Suppressor macrophage treated with lipopolysaccharide for 4 hours (primary cell): ENCODE measurements around the gene FNDC1.

ENCODE experiments used
- DNase-seq: peaks from one replicate; pipeline ENCODE4 v3.0.0-alpha.2; 2020

FNDC1 gene

GRCh38 chr6:159163901-159164370 is 5.3 kb upstream of the FNDC1 start:
- DNase-seq: no peak

GRCh38 chr6:159168536-159169192 is 536 bp upstream of the FNDC1 start:
- peak; percentile 24 for DNase-seq

DNA sequence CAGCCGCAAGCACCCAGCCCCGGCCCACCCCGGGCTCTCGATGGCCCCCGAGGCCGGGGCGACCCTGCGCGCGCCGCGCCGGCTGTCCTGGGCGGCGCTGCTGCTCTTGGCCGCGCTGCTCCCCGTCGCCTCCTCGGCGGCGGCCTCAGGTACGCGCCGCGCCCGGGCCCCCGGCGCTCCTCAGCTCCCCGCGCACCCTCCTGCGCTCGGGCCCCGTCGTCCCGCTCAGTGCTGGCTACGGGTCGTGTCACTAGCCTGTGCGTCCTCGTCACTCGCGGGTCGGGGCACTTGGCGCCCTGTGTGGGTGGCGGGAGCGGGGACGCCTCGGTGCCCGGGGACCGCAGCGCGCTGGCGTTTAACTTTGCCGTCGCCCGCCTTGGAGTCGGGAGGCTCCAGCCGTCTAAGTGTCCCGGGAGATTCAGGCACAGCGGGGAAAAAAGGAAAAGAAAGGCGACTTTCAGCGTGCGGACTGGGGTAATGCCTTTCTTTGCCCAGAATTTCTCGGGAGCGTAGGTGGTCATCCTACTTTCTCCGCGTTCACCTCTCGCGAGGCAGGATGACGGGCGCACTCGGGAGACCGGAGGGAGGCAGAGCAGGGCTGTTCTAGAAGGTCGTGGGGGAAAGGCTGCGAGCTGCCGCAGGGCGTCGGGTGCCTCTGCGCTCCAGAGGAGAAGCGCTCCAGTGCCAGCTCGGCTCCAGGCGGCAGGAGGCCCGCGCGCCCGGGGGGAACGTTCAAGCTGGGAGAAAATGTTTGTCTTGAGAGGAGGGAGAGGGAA is 545 bp downstream of the FNDC1 start:
- DNase-seq: peak; percentile 13

- DNase-seq: no peak
These were observed 1.1 kb downstream of the FNDC1 start for GRCh38 chr6:159170333-159170672.

DNA sequence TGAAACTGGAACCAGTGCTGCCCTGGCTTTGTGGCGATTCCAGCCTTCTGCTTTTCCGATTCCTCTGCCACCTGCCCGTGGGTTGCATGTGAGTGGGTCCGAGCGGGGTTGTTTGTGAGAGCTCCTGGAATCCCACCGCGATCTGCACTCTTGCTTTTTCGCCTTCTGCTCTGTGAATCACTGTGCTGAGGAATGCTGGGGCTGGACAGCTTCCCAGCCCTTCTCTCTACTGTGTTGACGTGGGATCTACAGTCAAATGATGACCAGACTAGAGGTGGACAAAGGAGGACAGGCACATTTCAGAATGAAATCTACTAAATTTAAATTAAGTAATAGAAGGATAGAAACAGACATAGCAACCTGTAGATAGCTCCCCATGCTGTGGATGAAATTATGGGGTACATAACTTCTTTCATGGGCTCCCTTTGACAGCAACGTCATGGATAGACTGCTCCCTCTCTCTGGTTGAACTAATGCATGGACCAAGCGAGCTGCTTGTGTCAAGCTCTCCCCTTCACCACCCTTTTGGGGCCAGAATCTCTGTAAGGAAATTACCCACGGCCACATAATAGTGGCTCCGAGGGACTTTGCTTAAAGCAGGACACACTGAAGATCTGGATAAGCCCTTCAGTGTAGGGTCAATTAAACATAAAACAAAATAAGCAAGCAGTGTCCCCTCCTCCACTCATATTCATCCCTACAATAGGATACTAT is 2.0 kb downstream of the FNDC1 start:
- DNase-seq: no peak

GRCh38 chr6:159172091-159172491 is 2.9 kb downstream of the FNDC1 start:
- DNase-seq: no peak

GRCh38 chr6:159174263-159174969 is 5.2 kb downstream of the FNDC1 start:
- DNase-seq: peak; percentile 88

GRCh38 chr6:159176913-159177312 is 7.7 kb downstream of the FNDC1 start:
- DNase-seq: no peak

- DNase-seq: no peak
These were observed 9.6 kb downstream of the FNDC1 start for GRCh38 chr6:159178847-159179246.

- no peak for DNase-seq
These were observed 10.8 kb downstream of the FNDC1 start for GRCh38 chr6:159180001-159180400.

- no peak for DNase-seq
These were observed 12.7 kb downstream of the FNDC1 start for GRCh38 chr6:159181914-159182313.

DNA sequence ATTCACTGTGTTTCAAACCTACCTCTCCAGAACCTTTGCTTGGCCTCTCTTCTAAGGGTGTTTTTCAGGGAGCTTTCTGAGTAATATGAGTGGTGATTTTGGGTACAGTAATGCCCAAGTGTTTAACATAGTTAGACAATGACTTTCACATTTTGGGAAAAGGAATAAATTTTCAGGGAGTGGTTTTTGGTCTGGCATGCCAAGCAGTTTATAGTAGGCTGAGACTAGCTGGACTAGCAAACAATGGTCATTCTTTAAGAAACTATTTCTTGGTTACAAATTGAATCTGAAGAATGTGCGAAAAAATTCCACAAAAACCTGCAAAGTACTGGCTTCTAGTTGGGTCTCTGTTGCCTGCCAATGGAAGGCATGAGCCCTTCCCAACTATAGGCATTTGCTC is 15.4 kb downstream of the FNDC1 start:
- no peak for DNase-seq

GRCh38 chr6:159190460-159190859 is 21.3 kb downstream of the FNDC1 start:
- no peak for DNase-seq

GRCh38 chr6:159193923-159194322 is 24.7 kb downstream of the FNDC1 start:
- peak; percentile 6 for DNase-seq

DNA sequence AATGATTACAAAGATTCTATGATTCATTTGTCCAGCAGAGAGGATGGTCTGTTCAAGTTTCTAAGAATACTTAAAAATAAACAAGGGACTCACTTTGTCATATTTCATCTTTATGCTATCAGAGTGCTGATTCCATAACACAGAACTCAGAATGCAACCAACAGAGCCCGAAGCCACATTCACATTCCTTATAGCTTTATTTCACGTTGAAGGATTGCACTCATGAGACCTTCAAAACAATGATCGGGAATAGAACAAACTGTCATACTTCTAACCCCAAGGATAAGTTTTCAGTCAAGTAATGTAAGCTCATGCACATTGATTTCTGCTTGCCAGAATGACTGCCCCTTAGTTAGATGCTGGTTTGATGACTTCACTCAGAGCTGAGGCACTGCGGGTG is 25.2 kb downstream of the FNDC1 start:
- DNase-seq: no peak

GRCh38 chr6:159196430-159196975 is 27.3 kb downstream of the FNDC1 start:
- DNase-seq: peak; percentile 53

GRCh38 chr6:159197251-159197650 is 28.1 kb downstream of the FNDC1 start:
- no peak for DNase-seq

DNA sequence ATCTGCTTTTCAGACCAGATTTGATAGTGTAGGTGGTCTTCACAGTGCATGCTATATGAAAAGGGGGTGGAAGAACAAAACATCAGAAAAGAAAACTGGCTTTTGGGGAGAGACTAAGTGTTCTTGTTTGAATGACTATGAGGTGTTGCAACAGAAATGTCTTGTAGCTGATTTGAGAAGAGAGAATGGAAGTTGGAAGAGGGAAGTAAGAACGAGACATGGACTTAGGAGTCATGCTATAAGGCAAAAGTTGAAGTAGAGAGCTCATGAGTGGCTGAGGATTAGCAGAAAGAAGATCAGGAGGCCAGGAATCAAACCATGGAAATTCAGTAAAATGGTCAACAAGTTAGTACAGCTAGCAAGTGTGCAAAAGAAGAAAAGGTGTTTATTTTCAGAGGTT is 32.1 kb downstream of the FNDC1 start:
- peak; percentile 43 for DNase-seq

DNA sequence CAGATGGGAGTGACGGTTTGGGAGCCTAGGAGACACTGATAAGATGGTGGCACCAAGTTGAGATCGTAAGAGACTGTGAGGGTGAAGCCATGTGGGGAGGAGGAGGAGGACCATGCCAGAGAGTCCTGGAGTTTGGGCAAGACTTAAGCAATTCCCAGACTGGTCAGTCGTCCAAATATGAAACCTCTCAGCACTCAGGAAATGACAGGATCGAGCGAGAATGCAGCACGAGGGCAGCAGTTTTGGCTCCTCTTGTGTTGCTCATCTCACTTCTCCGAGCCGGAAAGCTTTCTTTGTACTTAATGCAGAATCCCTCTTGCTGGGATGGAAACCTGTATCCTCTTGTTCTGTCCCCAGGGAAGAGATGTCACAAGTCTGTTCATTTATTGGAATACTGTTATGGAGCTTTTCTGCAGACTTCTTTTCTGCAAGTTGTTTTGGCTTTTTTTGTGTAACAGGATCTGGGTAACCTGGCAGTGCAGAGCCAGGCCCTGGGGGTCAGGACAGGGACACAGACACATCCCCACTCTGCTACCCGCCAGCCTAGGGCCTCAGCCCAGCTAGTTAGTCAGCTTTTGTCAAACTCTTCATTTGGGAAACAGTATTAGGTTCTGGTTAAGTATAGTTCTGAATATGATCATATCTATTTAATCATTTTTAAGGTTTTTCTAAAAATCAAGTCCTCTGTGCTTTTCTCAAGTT is 34.3 kb downstream of the FNDC1 start:
- DNase-seq: no peak

- DNase-seq: no peak
These were observed 35.4 kb downstream of the FNDC1 start for GRCh38 chr6:159204605-159205004.

DNA sequence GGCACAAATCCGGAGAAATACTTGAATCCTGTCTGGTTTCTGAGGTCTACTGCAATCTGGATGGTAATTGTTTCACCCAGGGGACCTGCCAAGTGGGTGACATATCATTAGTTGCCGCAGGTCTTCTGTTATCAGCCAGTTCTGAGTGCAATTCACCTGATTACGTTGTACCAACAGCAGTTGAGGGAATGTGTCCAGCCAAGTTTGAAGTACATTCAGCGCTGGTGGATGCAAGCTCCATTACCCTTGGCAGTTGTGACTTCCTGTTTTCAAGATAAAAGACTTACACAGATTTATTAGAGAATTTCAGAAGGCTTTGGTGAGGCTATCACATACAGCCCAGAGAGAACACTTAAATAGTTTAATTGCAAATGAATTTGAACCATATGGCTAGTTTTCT is 42.8 kb downstream of the FNDC1 start:
- no peak for DNase-seq

DNA sequence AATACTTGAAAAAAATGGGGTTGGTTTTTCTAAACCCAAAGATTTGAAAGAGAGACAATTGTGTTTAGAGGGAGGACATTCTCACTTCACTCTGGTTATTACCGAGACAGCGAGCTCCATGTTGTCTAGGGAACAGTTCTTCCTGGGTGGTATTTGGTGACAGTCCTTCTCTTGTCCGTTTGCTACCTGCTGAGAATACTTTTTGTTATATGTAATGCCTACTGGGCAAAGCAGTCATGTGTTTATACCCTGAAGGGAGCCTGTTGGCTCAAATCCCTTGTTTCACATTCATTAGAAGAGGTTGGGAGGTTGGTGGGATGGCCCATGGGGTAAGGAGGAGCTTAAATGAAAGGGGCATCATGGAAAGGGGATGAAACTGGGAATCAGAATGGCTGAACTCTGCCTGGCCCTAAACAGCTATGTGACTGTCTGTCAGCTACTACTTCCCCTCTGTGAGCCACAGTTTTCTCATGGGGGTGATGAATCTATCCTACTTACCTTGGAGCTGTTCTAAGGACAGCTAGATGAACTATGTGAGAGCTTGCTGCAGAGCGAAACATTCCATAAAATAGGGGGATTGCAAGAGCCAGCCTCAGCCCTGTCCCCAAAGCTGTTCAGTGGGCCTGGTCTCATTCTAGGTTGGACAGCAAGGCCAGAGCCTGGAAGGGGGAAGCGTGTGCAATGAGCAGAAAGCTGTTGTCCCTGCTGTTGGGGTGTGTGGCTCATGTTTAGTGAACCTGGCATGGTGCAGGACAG is 43.5 kb downstream of the FNDC1 start:
- DNase-seq: no peak
